ACHN (cell line): Measurements from ENCODE around the gene GNAQ.
A peak's percentile ranks its signal among the peaks of the same experiment; 100 is the strongest.

Experiments used
- DNase-seq: peaks from one replicate; pipeline ENCODE4 v3.0.0-alpha.2; 2015
- in situ Hi-C: cut with HindIII; loops from 2 replicates; pipeline ENCODE4 v1.10.0; 2017; ENCODE audit warnings: low sequenced_read_pairs, low pct_ligation_motif_present, low pct_unique_long_range_greater_than_20kb

GNAQ gene

GRCh38 chr9:77927265-77927664, 104.3 kb downstream of the GNAQ start:
- DNase-seq, result peak; percentile 64
- in situ Hi-C loops, result no loop called here

- in situ Hi-C loops, result no loop called here
- DNase-seq, result peak; percentile 73
Measured at GRCh38 chr9:77926371-77926878, 105.2 kb downstream of the GNAQ start.

- DNase-seq, result no peak
- in situ Hi-C loops, result no loop called here
Measured at GRCh38 chr9:77922591-77922990, 109.0 kb downstream of the GNAQ start.

- in situ Hi-C loops, result no loop called here
- DNase-seq, result no peak
Measured at GRCh38 chr9:77917800-77918199, 113.8 kb downstream of the GNAQ start.

GRCh38 chr9:77916820-77917219, 114.8 kb downstream of the GNAQ start:
- in situ Hi-C loops, result no loop called here

GRCh38 chr9:77916410-77916819, 115.2 kb downstream of the GNAQ start:
- in situ Hi-C loops, result no loop called here
- no peak for DNase-seq

More at GRCh38 chr9:77916820-77917219, 114.8 kb downstream of the GNAQ start:
- no peak for DNase-seq

GRCh38 chr9:77915744-77916143, 115.9 kb downstream of the GNAQ start:
- in situ Hi-C loops, result no loop called here
- no peak for DNase-seq

- in situ Hi-C loops, result no loop called here
- DNase-seq, result no peak
Measured at GRCh38 chr9:77912895-77913693, 118.5 kb downstream of the GNAQ start.

GRCh38 chr9:77911928-77912327, 119.7 kb downstream of the GNAQ start:
- no peak for DNase-seq
- in situ Hi-C loops, result no loop called here

- no peak for DNase-seq
- in situ Hi-C loops, result no loop called here
Measured at GRCh38 chr9:77910194-77910621, 121.4 kb downstream of the GNAQ start.

GRCh38 chr9:77909306-77909705, 122.3 kb downstream of the GNAQ start:
- no peak for DNase-seq
- in situ Hi-C loops, result no loop called here

GRCh38 chr9:77908293-77908692, 123.3 kb downstream of the GNAQ start:
- DNase-seq, result no peak
- in situ Hi-C loops, result no loop called here

GRCh38 chr9:77907585-77907984, 124.0 kb downstream of the GNAQ start:
- DNase-seq, result no peak
- in situ Hi-C loops, result no loop called here

GRCh38 chr9:77906991-77907390, 124.6 kb downstream of the GNAQ start:
- in situ Hi-C loops, result no loop called here

GRCh38 chr9:77903666-77904285, 127.8 kb downstream of the GNAQ start:
- in situ Hi-C loops, result no loop called here
- no peak for DNase-seq

More at GRCh38 chr9:77906991-77907390, 124.6 kb downstream of the GNAQ start:
- DNase-seq, result no peak

GRCh38 chr9:77901771-77902170, 129.8 kb downstream of the GNAQ start:
- in situ Hi-C loops, result no loop called here
- DNase-seq, result no peak

- no peak for DNase-seq
- in situ Hi-C loops, result no loop called here
Measured at GRCh38 chr9:77901018-77901417, 130.6 kb downstream of the GNAQ start.

GRCh38 chr9:77899679-77900354, 131.8 kb downstream of the GNAQ start:
- peak; percentile 91 for DNase-seq
- in situ Hi-C loops, result no loop called here

GRCh38 chr9:77898864-77899263, 132.7 kb downstream of the GNAQ start:
- no peak for DNase-seq
- in situ Hi-C loops, result no loop called here
